Peyer's patch (tissue), 4 donors: ENCODE results near the gene HEATR1. TPM values are rescaled to one million over a fixed set of nuclear protein-coding genes. Genes with fewer than 3 reads are reported as not detected.
"Not testable (repeated sequence)": the region's sequence is repeated elsewhere in the genome, so short reads cannot be mapped to it uniquely, and the experiment has no call there.

Source experiments
- DNase-seq, 3 donors: peaks; one replicate each; pipeline ENCODE4 v3.0.0-alpha.2; 2017 to 2019
- H3K27ac ChIP-seq, 4 donors: fragments of 200-600 bp; sonication (generic); one replicate each; pipeline ENCODE4 v1.5.1; 2016 to 2019
- H3K27me3 ChIP-seq, 2 donors: fragments of 200-600 bp; sonication (generic); one replicate each; pipeline ENCODE4 v1.5.1; 2019
- H3K36me3 ChIP-seq, 3 donors: fragments of 200-600 bp; sonication (generic); one replicate each; pipeline ENCODE4 v1.5.1; 2016 to 2019
- H3K4me1 ChIP-seq, 4 donors: fragments of 200-600 bp; sonication (generic); one replicate each; pipeline ENCODE4 v1.5.1; 2016 to 2019
- H3K4me3 ChIP-seq, 4 donors: fragments of 200-600 bp; sonication (generic); 1 replicate in 3 of 4; 2 replicates in 1 of 4; pipeline ENCODE4 v1.5.1; 2016 to 2019; ENCODE audit warnings: mild to moderate bottlenecking in 1 of 4
- H3K9me3 ChIP-seq, 4 donors: fragments of 200-600 bp; sonication (generic); one replicate each; pipeline ENCODE4 v1.5.1; 2016 to 2019; ENCODE audit warnings: mild to moderate bottlenecking in 1 of 4
- CTCF ChIP-seq, 6 experiments: fragments of 450-650 bp in 4 of 6; fragments of 200-600 bp in 2 of 6; sonication (generic) in 1 of 6; IDR thresholded peaks; one replicate each; pipeline ENCODE4 v1.5.1; 2017 to 2019; ENCODE audit warnings: antibody characterized with exemption in 6 of 6, mild to moderate bottlenecking in 3 of 6, moderate library complexity in 1 of 6
- POLR2A ChIP-seq, 2 donors: fragments of 450-650 bp; IDR thresholded peaks; one replicate each; pipeline ENCODE4 v1.5.1; 2017; ENCODE audit warnings: antibody characterized with exemption in 2 of 2, mild to moderate bottlenecking in 2 of 2, moderate library complexity in 2 of 2
- total RNA-seq, 4 donors: library from RNA; depleted of rRNA; stranded (reverse); fragments of >200 nt; gene quantifications; one replicate each; pipeline ENCODE4 v1.1.0, GENCODE V29; 2016

HEATR1 gene
- total RNA-seq, 4 donors from 2014 or later, result 12.8 to 21.5 (median 18.1) TPM

- Histone ChIP-seq H3K27ac (no peak overlapping the region), H3K4me3 (no peak overlapping the region), H3K4me1 (peaks cover 0 to 6% (median 0%) of the 10 kb centered on the region in 4 donors)
Observed at GRCh38 chr1:236511735-236512418, 92.4 kb downstream of the HEATR1 start.

GRCh38 chr1:236509647-236510401 lies 94.5 kb downstream of the HEATR1 start:
- H3K27me3 ChIP-seq, result no peaks in the 10 kb centered on the region
- TF ChIP-seq CTCF (IDR thresholded peaks at IDR 0.05) (no peak), POLR2A (IDR thresholded peaks at IDR 0.05) (no peak)
- no peak for DNase-seq
- H3K27ac ChIP-seq, result peak overlapping the region in 1 of 4 donors; percentile 15
- H3K4me1 ChIP-seq, result peaks cover 0 to 6% (median 0%) of the 10 kb centered on the region in 4 donors
- no peak overlapping the region for H3K4me3 ChIP-seq
- no peaks in the 10 kb centered on the region for H3K36me3 ChIP-seq
- H3K9me3 ChIP-seq, result no peaks in the 10 kb centered on the region

More at GRCh38 chr1:236511735-236512418, 92.4 kb downstream of the HEATR1 start:
- H3K9me3 ChIP-seq, result no peaks in the 10 kb centered on the region
- no peaks in the 10 kb centered on the region for H3K36me3 ChIP-seq
- TF ChIP-seq CTCF (IDR thresholded peaks at IDR 0.05), result no peak
- H3K27me3 ChIP-seq, result no peaks in the 10 kb centered on the region
- DNase-seq, result no peak

GRCh38 chr1:236509203-236509602 lies 95.1 kb downstream of the HEATR1 start:
- no peaks in the 10 kb centered on the region for H3K36me3 ChIP-seq
- no peak overlapping the region for H3K27ac ChIP-seq
- H3K9me3 ChIP-seq, result no peaks in the 10 kb centered on the region
- peaks cover 0 to 6% (median 0%) of the 10 kb centered on the region in 4 donors for H3K4me1 ChIP-seq
- no peaks in the 10 kb centered on the region for H3K27me3 ChIP-seq
- no peak overlapping the region for H3K4me3 ChIP-seq
- no peak for TF ChIP-seq POLR2A (IDR thresholded peaks at IDR 0.05)
- TF ChIP-seq CTCF (IDR thresholded peaks at IDR 0.05), result no peak
- no peak for DNase-seq

- Histone ChIP-seq H3K4me1 (peaks cover 0 to 6% (median 0%) of the 10 kb centered on the region in 4 donors), H3K27me3 (no peaks in the 10 kb centered on the region), H3K9me3 (no peaks in the 10 kb centered on the region), H3K36me3 (no peaks in the 10 kb centered on the region), H3K27ac (no peak overlapping the region), H3K4me3 (no peak overlapping the region)
- no peak for DNase-seq
- TF ChIP-seq POLR2A (IDR thresholded peaks at IDR 0.05), result no peak
- no peak for TF ChIP-seq CTCF (IDR thresholded peaks at IDR 0.05)
Observed at GRCh38 chr1:236508593-236509027, 95.7 kb downstream of the HEATR1 start.

- no peaks in the 10 kb centered on the region for H3K27me3 ChIP-seq
- no peak overlapping the region for H3K27ac ChIP-seq
- H3K9me3 ChIP-seq, result no peaks in the 10 kb centered on the region
- H3K36me3 ChIP-seq, result no peaks in the 10 kb centered on the region
- peaks cover 0 to 6% (median 0%) of the 10 kb centered on the region in 4 donors for H3K4me1 ChIP-seq
- TF ChIP-seq CTCF (IDR thresholded peaks at IDR 0.05), result no peak
- TF ChIP-seq POLR2A (IDR thresholded peaks at IDR 0.05), result no peak
- no peak overlapping the region for H3K4me3 ChIP-seq
- DNase-seq, result no peak
Observed at GRCh38 chr1:236507022-236507700, 97.2 kb downstream of the HEATR1 start.

GRCh38 chr1:236504338-236504737 lies 100.0 kb downstream of the HEATR1 start:
- DNase-seq, H3K36me3 ChIP-seq, H3K27me3 ChIP-seq, H3K4me3 ChIP-seq, H3K9me3 ChIP-seq, H3K4me1 ChIP-seq, H3K27ac ChIP-seq: not testable (repeated sequence)
